Measurements from ENCODE around the gene HDGFL3. TPM values are rescaled to one million over a fixed set of nuclear protein-coding genes. Genes with fewer than 3 reads are reported as not detected.

Gene HDGFL3
- total RNA-seq, 2 donors from 2014 or later, result 16.2 to 16.7 TPM

DNA sequence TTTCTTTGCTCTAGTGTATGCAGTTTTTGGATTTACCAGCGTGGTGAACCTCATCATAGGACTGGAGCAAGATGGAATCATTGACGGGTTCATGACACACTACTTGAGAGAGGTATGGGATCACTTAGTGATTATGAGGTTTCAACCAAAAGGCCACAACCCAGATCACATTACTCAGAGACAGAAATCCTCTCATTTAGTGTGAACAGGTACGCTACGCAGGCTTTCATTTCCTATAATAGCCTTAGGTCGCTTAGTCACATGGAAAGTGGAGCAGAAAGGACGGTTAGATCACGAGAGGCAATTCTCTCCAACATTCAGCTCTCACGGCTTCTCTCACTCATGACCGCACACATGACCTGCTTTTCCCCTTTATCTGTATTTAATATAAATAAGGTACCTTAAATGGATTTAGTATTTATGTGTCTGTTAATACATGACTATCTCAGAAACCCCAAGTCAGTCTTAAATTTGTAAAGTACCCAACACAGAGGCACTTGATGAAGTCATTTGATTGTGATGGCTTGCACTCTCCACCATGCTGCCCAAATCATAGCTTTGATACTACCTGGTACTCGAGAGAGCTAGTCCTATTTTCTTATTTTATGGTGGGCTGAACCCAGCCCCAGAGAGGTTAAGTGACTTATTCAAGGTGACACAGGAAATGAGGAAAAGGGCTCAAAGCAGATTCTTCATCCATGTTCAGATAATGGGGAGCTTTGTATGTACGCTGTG lies 91.6 kb downstream of the HDGFL3 start:
- Histone ChIP-seq H3K9ac (ENCODE audit: low read depth in 2 of 2, low read length in 2 of 2) (no peak overlapping the region), H3K27ac (no peak overlapping the region), H3K36me3 (no peaks in the 10 kb centered on the region), H3K4me1 (no peaks in the 10 kb centered on the region), H3K9me3 (no peaks in the 10 kb centered on the region), H3K4me3 (no peak overlapping the region), H3K27me3 (no peaks in the 10 kb centered on the region)
- intact Hi-C loops (cut with DNase I), result no loop called here
- DNase-seq, result no peak
- TF ChIP-seq, protein P1, sequence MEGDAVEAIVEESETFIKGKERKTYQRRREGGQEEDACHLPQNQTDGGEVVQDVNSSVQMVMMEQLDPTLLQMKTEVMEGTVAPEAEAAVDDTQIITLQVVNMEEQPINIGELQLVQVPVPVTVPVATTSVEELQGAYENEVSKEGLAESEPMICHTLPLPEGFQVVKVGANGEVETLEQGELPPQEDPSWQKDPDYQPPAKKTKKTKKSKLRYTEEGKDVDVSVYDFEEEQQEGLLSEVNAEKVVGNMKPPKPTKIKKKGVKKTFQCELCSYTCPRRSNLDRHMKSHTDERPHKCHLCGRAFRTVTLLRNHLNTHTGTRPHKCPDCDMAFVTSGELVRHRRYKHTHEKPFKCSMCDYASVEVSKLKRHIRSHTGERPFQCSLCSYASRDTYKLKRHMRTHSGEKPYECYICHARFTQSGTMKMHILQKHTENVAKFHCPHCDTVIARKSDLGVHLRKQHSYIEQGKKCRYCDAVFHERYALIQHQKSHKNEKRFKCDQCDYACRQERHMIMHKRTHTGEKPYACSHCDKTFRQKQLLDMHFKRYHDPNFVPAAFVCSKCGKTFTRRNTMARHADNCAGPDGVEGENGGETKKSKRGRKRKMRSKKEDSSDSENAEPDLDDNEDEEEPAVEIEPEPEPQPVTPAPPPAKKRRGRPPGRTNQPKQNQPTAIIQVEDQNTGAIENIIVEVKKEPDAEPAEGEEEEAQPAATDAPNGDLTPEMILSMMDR (IDR thresholded peaks at IDR 0.05), result no peak

DNA sequence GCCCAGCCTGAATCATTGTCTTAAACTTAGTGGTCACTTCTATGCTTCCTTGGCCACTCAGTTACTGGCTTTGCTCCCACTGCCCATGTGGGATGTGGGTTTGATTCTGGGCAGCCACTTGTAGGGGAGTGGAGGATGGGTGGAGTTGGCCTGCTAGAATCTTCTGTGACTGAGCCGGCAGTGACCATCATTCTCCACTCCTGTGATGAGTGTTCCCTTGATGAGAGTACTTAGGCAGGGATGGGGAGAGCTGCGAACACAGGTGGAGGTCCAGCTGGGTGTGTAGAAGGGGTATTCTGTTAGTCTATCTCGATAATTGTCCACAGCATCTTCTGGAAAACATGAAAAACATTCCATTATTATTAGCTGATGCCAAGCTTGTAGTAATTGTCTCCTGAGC lies 92.2 kb downstream of the HDGFL3 start:
- Histone ChIP-seq H3K36me3 (no peaks in the 10 kb centered on the region), H3K4me1 (no peaks in the 10 kb centered on the region), H3K27ac (no peak overlapping the region), H3K27me3 (no peaks in the 10 kb centered on the region), H3K9me3 (no peaks in the 10 kb centered on the region), H3K9ac (ENCODE audit: low read depth in 2 of 2, low read length in 2 of 2) (no peak overlapping the region), H3K4me3 (no peak overlapping the region)
- intact Hi-C loops (cut with DNase I), result no loop called here
- no peak for DNase-seq
- TF ChIP-seq, protein P1 (IDR thresholded peaks at IDR 0.05), result no peak

DNA sequence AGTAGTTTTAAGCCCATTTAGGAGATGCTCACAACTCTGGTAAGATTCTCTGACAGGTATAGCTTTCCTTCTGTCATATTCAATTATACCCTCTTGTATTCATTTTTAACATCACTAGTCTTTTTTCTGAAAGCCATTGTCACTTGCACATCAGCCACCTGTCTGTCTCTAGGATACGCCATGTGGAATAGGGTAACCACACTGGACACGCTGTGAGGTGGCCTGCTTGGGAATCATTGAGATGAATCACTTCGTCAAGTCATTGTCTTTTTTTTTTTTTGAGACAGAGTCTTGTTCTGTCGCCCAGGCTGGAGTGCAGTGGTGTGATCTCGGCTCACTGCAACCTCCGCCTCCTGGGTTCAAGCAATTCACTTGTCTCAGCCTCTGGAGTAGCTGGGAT lies 92.8 kb downstream of the HDGFL3 start:
- TF ChIP-seq, protein P1 (IDR thresholded peaks at IDR 0.05), result no peak
- H3K4me1 ChIP-seq, result no peaks in the 10 kb centered on the region
- H3K36me3 ChIP-seq, result no peaks in the 10 kb centered on the region
- H3K9me3 ChIP-seq, result no peaks in the 10 kb centered on the region
- H3K27me3 ChIP-seq, result no peaks in the 10 kb centered on the region
- intact Hi-C loops (cut with DNase I), result no loop called here
- no peak overlapping the region for H3K9ac ChIP-seq (ENCODE audit: low read depth in 2 of 2, low read length in 2 of 2)
- DNase-seq, result no peak
- no peak overlapping the region for H3K4me3 ChIP-seq
- H3K27ac ChIP-seq, result no peak overlapping the region

DNA sequence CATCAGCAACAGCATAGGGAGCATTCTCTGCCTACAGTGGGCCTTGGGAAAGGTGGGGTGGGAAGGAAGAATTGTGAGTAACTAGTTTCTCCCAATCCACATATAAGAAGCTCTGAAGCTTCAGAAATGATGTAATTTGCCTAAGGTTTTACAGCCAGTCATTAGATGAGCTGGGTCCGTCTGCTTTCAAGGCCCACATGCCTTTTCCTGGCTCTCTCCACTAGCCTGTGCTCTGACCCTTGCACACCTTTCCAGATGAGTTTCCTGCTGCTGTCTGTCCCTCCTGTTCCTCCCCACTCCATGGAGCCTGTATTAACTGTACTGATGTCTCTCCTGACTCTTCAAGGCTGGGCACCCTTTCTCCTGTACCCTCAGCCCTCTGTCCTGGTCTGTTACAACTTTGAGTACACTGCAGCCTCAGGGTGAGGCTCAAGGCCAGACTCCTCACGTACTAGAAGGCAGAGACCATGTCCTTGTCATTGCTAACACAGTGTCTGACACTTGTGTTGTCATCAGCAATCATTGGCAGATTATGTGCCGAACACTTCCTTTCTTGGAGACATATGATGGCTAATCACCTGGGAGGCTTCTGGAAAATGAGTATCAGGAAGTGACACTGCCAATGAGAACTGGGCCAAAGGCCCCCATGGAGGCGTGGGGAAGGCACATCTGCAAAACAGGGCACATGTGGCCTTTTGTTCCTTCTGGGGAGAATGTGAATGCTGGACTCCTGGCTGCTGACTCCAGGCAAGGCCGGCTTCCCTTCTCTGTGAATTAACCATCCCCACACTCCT lies 93.5 kb downstream of the HDGFL3 start:
- TF ChIP-seq, protein P1 (IDR thresholded peaks at IDR 0.05), result no peak
- Histone ChIP-seq H3K4me3 (no peak overlapping the region), H3K27ac (no peak overlapping the region), H3K4me1 (no peaks in the 10 kb centered on the region), H3K9me3 (no peaks in the 10 kb centered on the region), H3K27me3 (no peaks in the 10 kb centered on the region), H3K36me3 (no peaks in the 10 kb centered on the region), H3K9ac (ENCODE audit: low read depth in 2 of 2, low read length in 2 of 2) (no peak overlapping the region)
- no peak for DNase-seq
- intact Hi-C loops (cut with DNase I), result no loop called here

DNA sequence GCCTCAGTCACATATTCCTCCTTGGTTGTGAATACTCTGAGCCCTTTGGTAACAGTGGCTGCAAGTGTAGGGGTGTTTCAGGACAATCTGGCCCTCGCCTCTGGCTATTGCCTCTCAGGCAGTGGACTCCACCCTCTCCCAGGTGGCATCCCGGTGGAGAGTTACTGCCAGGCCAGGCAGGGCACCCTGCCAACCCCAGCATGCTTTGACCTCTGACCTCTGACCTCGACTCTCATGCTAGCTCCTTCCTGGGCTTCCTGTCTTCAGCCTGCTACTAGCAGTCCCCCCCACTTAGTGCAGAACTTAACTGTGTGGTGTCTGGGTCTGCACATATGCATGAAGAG lies 94.7 kb downstream of the HDGFL3 start:
- intact Hi-C loops (cut with DNase I), result no loop called here
- no peak overlapping the region for H3K9ac ChIP-seq (ENCODE audit: low read depth in 2 of 2, low read length in 2 of 2)
- no peak for DNase-seq
- H3K36me3 ChIP-seq, result no peaks in the 10 kb centered on the region
- TF ChIP-seq, protein P1 (IDR thresholded peaks at IDR 0.05), result no peak
- H3K9me3 ChIP-seq, result no peaks in the 10 kb centered on the region
- H3K27me3 ChIP-seq, result peaks cover 8% of the 10 kb centered on the region
- no peaks in the 10 kb centered on the region for H3K4me1 ChIP-seq
- no peak overlapping the region for H3K4me3 ChIP-seq
- no peak overlapping the region for H3K27ac ChIP-seq
